Erythroblast (primary cell): ENCODE results near the gene AACS.
"Not testable (repeated sequence)": the region's sequence is repeated elsewhere in the genome, so short reads cannot be mapped to it uniquely, and the experiment has no call there.

Source experiments
- DNase-seq, 2 experiments: peaks; one replicate each; lab custom pipeline; 2025; lab: John Stamatoyannopoulos, UW
- GATA1 ChIP-seq: IDR thresholded peaks from 2 replicates; pipeline ENCODE4 v1.6.1; 2011; ENCODE audit warnings: low read depth, mild to moderate bottlenecking, control low read depth, low read length, moderate library complexity
- POLR2A ChIP-seq: IDR thresholded peaks from 2 replicates; pipeline ENCODE4 v1.6.1; 2011; ENCODE audit warnings: mild to moderate bottlenecking, low read length

AACS gene

GRCh38 chr12:125065021-125065918 is at the start of gene AACS:
Gene AACS (plus strand): TSS chr12:125065435. CDS start chr12:125065585, 150 bp downstream.
- TF ChIP-seq POLR2A (peak; percentile 54), GATA1 (no peak)
- peak; percentile 86 to 91 for DNase-seq

GRCh38 chr12:125015680-125016310 is 49.4 kb upstream of the AACS start:
- DNase-seq = no peak
- no peak for TF ChIP-seq GATA1
- TF ChIP-seq POLR2A = no peak

GRCh38 chr12:125017801-125018200 is 47.4 kb upstream of the AACS start:
- no peak for DNase-seq
- TF ChIP-seq GATA1 (no peak), POLR2A (no peak)

GRCh38 chr12:125018356-125018755 is 46.9 kb upstream of the AACS start:
- DNase-seq = no peak
- TF ChIP-seq GATA1 (no peak), POLR2A (no peak)

- no peak for DNase-seq
- TF ChIP-seq GATA1 = no peak
These were observed 44.1 kb upstream of the AACS start for GRCh38 chr12:125021096-125021495.

- DNase-seq = no peak
- TF ChIP-seq GATA1 = no peak
- TF ChIP-seq POLR2A = no peak
These were observed 43.5 kb upstream of the AACS start for GRCh38 chr12:125021771-125022170.

- DNase-seq = no peak
- TF ChIP-seq POLR2A (no peak), GATA1 (no peak)
These were observed 42.2 kb upstream of the AACS start for GRCh38 chr12:125023065-125023464.

GRCh38 chr12:125024949-125025563 is 40.2 kb upstream of the AACS start:
- TF ChIP-seq GATA1 (no peak), POLR2A (no peak)
- no peak for DNase-seq

- DNase-seq = no peak
- TF ChIP-seq POLR2A (no peak), GATA1 (no peak)
These were observed 39.5 kb upstream of the AACS start for GRCh38 chr12:125025606-125026235.

GRCh38 chr12:125028106-125028505 is 37.1 kb upstream of the AACS start:
- no peak for DNase-seq
- no peak for TF ChIP-seq POLR2A
- no peak for TF ChIP-seq GATA1

GRCh38 chr12:125029761-125030358 is 35.4 kb upstream of the AACS start:
- no peak for TF ChIP-seq GATA1
- TF ChIP-seq POLR2A = no peak
- DNase-seq = no peak

GRCh38 chr12:125031471-125031870 is 33.8 kb upstream of the AACS start:
- DNase-seq = not testable (repeated sequence)

GRCh38 chr12:125032466-125033152 is 32.6 kb upstream of the AACS start:
- TF ChIP-seq GATA1 (no peak), POLR2A (no peak)

More at GRCh38 chr12:125032466-125033152, 32.6 kb upstream of the AACS start:
- DNase-seq = no peak
